Head of caudate nucleus (tissue), 42 donors: ENCODE measurements around the gene HOXD13.

Source experiments
- DNase-seq, 42 donors: peaks; one replicate each; pipeline versions ENCODE4 v3.0.0 to v3.0.0-alpha.2; 2020 to 2021; ENCODE audit warnings: mixed read lengths in 7 of 42
- intact Hi-C: fragments of 100-400 bp; cut with DNase I; formaldehyde crosslinking; loops from one replicate; pipeline ENCODE4 v1.15.0; 2022

HOXD13 gene

DNA sequence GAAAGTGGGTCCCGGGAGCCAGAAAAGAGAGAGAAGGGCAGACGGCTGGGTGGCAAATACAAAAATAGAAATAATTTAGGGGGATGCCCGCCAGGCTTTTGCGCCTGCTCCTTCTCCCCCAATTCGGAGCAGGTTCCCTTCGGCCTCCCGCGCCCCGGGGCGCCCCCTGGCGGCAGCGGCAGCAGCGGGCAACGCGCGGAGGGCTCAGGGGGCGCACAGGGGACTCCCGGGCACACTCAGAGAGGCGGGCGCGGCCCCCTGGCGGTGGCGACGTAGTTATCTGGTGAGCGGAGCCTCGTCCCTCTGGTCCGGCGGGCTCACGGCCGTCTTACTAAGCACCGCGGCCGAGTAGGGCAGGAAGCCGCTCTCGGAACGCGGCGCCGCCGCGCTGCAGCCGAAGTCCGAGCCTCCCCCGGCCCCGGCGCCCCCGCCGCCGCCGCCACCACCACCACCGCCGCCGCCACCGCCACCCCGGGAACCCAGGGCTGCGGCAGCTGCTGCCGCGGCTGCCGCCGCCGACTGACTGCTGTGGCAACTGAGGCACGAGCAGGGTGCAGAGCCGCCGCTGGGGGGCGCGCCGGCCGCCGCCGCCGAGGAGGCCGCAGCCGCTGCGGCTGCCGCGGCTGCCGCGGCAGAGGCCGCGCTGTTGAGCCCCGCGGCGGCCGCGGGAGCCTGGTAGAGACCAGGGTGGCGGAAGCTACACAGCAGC, 12.5 kb upstream of the HOXD13 start:
- intact Hi-C loops: no loop called here
- peak in 4 of 42 donors; percentile 0 to 41 (median 20) for DNase-seq

DNA sequence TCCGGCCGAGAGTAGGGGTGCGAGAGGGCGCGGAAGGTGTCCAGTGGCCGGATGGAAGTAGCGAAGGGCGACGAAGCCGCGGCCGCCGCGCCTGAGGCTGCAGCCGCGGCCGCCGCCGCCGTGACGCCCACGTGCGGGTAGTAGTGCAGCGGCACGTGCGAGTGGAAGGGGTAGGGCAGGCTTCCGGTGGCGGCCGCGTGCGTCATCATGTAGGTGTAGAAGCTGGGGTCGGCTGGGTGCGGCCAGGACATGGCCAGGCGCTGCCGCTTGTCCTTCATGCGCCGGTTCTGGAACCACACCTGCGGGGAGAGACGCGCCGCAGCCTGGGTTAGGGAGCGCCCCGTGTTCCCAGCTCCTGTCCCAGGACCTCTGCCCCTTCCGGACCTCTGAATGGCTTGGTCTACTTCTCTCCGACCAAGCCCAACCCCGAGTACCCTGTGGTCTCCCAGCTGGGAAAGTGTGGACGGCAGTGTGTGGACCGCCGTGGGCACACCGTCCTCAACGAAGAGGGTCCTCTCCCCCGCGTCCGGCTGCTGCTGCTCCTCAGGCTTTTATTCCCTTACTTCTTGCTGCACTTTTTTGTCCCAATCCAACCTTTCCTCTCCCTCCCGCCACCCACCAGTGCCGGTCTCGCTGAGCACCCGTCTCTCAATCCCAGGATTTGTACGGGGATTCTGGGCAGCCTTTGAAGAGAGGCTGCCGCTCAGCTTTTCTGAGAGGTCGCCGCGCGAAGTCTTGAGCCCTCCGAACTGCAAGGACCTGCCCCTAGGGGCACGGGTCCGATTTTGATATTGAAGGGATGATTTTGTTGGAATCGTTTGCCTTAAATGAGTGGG, 11.8 kb upstream of the HOXD13 start:
- peak in 5 of 42 donors; percentile 0 to 36 (median 25) for DNase-seq
- intact Hi-C loops: no loop called here

DNA sequence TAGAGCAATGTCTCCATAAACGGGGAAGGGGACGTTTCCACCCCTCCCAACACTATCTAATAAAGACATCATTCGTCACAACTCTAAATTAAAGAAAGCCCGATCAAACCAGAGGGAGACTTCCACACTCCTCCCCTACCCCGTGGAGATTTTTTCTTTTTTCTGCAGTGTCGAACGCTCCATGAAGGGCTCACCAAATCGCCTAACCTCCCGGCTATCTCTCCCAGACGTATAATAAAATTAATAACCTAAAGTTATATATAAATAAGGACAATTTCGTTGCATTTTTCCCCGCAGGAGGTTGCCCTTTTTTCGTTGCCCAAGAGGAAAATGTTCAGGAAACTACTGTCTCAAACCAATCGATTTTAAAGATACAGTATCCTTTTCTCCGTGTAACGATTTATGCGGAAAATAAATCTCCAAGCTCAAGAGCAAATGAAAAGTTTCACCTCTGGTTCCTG, 11.1 kb upstream of the HOXD13 start:
- peak in 1 of 42 donors; percentile 0 for DNase-seq
- intact Hi-C loops: no loop called here

DNA sequence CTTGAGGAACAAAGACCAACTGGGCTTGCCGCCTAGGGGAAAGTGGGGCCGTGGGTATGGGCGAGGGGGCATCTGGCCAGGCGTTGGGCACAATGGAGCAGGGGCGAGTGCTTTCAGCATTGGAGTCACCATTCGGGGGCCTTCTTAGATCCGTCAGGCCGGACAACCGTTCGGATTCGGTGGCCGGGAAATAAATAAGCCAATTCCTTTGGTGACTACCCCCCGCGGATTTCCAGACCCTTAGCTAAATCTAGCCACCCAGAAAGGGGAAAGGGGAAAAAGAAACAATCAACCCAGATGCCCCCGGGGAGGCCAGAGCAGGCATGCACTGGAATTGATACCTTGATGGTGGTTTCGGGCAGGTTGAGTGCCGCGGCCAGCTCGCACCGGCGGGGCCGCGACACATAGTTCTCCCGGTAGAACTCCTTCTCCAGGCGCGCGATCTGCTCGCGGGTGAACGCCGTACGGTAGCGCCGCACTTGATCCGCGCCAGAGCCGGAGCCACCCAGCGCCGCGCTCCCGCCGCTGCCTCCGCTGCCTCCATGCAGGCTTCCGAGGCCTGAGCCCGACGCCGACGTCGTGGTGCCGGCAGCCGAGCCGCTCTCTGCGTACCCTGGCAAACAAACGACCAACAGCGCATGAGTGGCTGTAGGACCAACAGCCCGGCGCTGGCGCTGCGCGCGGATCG, 10.5 kb upstream of the HOXD13 start:
- DNase-seq: peak in 5 of 42 donors; percentile 0 to 36 (median 23)
- intact Hi-C loops: no loop called here

DNA sequence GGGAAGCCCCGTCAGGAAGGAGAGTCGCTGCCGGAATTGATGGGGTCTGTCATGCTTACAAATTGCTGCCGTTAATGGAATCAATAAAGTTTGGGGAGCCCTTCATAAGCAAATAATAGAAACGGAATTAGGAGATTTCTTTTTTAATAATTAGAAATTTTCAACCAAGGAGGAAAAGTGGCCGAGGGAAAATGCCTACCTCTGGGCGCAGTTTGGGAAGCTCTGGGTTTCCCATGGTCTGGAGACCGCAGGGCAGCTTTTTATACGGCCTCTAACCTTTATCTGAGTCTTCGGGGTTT, 10.0 kb upstream of the HOXD13 start:
- peak in 1 of 42 donors; percentile 3 for DNase-seq
- intact Hi-C loops: no loop called here

DNA sequence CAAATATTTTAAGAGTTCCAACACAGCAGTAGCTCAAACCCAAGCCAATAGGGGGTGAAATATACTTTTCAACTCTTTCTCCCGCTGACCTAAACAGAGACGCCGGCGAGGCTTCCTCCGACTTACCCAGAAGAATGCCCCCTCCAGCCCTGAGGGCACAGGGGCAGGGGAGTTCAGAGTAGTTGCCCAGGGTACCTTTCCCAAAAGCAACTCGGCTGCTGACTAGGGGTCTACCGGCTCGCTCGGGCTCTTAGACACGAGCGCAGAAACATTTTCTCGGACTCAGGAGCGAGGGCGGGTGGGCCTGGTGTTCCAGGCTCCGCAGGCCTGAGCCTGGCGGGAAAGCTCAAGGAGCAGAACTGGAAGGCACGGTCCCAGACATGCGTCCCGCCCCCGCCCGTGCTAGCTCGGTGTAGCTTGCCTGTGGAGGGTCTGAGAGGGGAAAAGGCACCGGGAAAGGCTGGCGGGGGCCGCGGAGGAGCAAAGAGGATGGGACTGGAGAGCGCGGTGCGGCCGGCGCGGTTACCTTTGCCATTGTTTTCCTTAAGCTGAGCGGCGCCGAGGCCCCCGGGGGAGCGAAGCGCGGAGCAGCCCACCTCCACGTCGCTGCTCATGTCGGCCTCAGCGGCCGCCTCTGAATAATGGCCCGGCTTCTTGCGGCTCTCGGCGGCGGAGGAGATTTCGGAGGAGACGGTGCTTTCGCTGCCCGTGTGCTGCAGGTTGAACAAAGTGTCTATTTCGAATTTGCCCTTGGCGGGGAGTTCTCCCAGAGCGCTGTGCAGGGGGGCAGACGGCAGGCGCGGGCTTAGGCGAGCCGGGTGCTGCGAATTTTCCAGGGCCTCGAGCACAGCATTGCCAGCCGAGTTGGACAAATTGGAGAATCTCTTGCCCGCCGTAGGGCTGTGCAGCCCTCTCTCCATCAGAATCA, 9.4 kb upstream of the HOXD13 start:
- DNase-seq: peak in 2 of 42 donors; percentile 5 to 36
- intact Hi-C loops: no loop called here

DNA sequence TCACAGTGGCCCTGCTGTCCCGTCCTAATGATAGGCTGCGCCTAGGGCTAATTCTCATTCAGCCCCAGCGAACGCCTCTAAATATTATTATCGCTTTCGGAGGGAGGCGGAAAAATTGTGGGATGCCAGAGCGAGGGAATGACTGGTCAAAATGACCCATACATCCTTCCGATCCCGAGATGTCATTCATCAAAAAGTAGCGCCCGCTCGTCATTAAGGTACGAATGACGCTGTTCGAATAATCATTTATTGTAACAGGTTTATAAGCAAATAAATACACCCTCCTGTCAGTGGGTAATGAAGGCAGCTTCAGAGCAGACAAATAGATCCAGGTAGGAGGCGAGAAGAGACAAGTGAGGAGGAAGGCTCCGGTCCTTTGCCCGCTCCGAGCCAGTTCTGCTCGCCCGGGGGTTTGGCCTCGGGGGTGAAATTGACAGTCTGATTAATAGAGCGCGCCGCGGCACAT, 8.7 kb upstream of the HOXD13 start, which contains the start of gene EVX2:
EVX2 (minus strand) TSS at position 167 of the 466 bp plus-strand sequence. CDS start 186 bp downstream, outside the sequence.
- DNase-seq: peak in 2 of 42 donors; percentile 7 to 31
- intact Hi-C loops: no loop called here

DNA sequence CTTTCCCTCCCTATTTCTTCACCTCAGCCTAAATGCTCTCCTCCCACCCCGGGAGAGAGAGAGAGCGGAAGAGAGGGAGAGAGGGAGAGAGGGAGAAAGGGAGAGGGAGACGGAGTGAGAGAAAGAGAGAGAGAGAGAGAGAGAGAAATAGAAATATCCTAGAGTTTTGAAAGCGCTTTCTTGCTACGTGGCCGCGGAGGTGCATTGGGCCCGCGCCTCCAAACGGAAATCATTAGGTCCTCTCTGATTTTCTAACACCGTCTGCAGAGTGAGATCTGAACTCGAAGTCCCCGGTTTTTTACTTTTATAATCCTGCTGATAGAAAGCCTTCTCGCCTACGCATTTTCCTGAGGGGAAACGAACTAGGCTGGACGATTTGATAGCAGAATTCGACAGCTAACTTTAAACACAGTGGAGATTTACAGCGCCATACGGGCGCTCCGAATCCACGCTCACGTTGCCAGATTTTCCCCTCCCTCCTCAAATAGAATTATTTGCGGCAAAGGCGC, 7.9 kb upstream of the HOXD13 start:
- intact Hi-C loops: loop anchor here (5.0 kb wide), 1 partner anchor 397 kb away; no protein-coding TSS in a partner anchor
- DNase-seq: peak in 1 of 42 donors; percentile 3

DNA sequence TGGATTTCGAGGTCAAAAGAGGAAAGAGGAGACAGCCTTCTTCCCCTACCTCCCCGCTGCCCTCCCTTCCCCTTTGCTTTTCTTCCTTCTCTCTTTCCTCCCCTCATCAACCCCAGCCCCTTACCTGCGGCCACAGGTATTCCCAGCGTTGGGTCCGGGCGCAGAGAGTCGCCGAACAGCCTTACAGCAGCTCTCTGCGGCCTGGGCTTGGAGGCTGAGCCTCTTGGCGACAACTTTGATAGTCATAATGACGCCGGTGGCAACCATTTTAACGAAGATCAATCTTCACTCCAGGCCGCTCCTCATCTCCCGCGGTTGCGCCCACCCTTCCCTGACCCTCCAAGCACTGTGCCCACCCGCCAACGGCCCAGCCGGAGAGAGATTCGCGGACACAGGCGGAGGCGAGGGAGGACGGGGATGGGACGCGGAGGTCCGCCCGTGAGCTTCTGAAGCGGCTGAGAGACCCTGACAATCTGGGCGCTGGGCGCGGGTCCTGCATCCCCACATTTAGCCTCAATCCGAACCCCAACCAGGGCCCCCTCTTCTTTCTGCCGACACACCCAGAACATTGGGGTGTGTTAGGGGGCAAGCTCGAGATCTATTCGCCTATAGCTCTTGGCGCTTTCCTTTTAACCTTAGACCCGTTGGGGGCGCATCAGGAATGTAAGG, 7.3 kb upstream of the HOXD13 start:
- DNase-seq: peak in 4 of 42 donors; percentile 5 to 24 (median 8)
- intact Hi-C loops: loop anchor here (5.0 kb wide), 1 partner anchor 398 kb away; no protein-coding TSS in a partner anchor

DNA sequence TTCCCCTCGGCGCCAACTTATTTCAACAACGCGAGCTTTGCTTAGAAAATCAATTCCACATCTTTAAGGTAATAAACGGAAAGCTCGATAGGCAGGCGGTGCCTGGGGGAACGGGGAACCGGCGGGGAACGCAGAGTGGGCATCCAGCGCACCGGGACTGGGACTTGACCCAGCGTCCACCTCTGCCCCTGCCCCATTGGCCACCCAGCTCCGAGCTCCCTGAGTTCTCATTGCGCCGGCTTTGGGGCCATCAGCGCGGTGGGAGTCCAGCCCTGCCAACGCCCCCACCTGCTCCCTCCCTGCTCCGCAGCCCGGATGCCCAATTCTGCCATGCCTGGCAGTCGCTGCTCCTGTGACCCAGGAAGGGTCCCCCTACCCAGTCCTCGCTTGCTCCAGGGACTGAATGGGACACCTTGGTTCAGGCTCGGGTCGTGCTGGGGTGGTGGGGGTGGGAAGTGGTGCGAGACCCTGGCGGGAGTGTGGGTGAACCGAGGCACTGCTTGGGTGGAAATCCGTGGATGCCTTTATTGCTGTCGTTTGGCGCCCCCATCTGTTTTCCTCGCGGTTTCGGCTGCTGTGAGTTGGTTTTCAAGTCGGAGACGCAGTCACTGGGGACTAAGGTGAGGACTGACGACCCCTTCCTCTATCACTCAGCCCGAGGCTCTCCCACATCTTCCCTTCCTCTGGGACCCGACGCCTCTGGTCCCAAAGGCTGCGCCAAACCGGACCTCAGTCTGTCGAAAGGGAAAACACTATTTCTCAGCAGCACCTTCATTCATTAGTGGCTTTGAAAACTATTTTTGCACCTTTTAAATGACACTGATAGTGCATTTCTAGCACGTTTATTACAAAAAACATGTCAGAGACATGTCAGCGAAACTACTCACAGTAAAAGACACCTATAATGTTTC, 6.4 kb upstream of the HOXD13 start:
- DNase-seq: peak; percentile 30 to 82 (median 68)
- intact Hi-C loops: loop anchor here (5.0 kb wide), 1 partner anchor 399 kb away; no protein-coding TSS in a partner anchor

DNA sequence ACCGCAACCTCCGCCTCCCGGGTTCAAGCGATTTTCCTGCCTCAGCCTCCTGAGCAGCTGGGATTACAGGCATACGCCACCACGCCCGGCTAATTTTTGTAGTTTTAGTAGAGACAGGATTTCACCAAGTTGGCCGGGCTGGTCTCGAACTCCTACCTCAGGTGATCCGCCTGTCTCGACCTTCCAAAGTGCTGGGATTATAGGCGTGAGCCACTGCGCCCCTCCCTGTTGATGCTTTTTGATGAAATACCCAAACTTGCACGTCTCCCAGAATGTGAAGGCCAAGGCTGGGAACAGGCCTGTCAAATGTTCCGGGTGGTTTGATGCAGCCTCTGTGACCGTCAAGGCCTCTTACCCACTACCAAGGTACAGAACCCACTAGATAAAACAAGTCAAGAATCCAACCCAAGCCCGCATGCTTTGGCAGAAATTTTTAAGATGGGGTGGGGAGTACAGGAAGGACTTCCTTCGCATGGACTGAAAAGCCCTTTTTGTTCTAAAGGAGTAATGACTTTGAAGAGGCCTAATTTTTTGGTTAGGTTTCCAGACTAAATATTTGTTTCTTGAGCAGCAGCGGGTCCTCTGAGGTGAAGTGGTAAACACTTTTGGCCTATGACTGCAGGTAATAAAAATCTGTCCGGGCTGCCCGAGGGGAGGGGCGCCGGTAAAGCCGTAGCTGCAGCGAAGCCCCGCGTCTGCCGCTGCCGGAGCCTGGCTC, 5.0 kb upstream of the HOXD13 start:
- intact Hi-C loops: loop anchor here (5.0 kb wide), 1 partner anchor 400 kb away; no protein-coding TSS in a partner anchor
- peak in 2 of 42 donors; percentile 3 to 27 for DNase-seq

DNA sequence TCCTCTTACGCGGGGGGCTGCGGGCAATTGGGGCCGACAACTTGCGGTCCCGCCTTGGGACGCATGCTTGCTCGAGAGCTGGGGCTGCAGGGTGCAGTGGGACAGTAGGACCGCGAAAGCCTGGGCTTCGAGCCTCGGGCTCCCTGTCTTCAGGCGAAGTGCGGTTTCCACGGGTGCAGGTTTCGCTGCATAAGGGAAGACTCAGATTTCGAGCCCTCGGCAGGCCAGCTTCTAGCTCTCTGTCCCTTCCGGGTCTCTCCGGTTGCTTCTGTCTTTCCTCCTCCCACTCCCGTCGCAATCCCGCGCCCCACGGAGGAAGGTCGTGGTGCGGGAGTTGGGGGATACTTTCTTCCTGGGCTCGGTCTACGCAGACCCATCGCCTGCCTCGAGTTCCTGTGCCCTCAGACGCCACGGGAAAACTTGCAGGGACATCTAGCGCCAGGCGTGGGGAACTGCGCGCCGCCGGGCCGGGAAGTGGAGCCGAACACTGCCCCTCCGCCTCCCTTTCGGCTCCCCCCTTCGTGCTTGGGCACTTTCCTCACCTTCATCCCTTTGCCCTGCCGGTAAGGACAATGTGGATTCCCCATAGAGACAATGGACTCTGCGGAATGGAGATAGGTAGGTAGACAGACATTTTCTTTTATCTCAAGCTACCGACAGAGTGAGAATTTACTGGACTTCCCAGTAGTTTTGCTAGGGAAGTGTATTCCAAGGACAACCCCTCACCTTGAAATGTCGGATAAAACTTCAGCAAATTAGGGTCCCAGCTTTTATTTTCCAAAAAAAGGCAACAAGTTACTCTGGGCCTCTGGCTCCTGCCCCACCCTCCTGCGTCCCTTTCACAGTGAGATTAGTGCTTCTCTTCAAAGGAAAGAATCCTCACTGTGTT, 4.2 kb upstream of the HOXD13 start:
- intact Hi-C loops: loop anchor here (5.0 kb wide), 1 partner anchor 401 kb away; no protein-coding TSS in a partner anchor
- DNase-seq: peak in 40 of 42 donors; percentile 20 to 78 (median 54)

DNA sequence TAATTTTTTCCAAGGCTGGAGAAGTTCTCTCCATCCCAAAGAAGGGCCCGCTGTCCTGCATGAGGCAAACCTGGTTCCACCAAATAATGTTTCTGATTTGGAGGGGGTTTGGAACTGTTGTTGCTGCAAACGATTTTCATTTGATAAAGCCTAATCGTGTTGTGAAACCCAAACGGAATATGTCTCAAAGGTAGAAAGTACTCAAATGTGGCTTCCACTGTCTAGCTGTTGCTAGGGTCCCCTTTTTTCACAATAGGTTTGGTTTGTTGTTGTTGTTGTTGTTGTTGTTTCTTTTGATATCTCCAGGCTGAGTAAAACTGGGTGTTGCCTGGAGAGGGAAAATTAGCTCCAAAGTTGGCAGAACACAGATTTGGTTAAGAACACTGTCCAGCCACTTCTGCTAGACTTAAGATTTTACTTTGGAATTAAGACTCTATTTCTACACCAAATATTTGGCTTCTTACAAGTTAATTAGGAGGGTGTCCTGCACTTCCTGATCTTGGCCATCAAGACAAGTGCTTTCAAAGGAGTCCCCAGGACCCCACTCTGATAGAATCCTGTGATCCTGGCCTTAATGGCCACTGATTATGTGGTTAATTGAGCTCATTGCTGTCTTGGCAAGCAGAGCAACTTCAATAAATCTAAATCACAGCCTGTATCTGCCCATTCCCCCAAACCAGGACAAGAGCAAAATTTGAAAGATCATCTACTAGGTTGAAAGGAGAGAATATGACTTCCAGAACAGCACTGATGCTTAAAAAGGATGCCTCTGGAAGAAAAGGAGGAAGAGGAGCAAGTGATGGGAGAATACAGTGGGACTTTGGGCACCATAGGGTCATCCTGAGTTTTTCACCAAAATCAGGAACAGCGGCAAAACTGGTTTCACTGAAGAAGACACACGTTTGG, 3.3 kb upstream of the HOXD13 start:
- intact Hi-C loops: loop anchor here (5.0 kb wide), 1 partner anchor 402 kb away; no protein-coding TSS in a partner anchor
- peak in 2 of 42 donors; percentile 1 to 9 for DNase-seq
